Fibroblast of pulmonary artery (primary cell): ENCODE data around the gene MYCBP2.
A peak's percentile ranks its signal among the peaks of the same experiment; 100 is the strongest.

Source experiments
- DNase-seq: peaks from one replicate; pipeline ENCODE4 v3.0.0-alpha.2; 2010; ENCODE audit warnings: low read depth
- H3K4me3 ChIP-seq: replicated peaks from 2 replicates; pipeline ENCODE4 v1.5.1; 2011; ENCODE audit warnings: low read depth, mild to moderate bottlenecking, control low read depth, low read length, moderate library complexity
- CTCF ChIP-seq: IDR thresholded peaks from 2 replicates; pipeline ENCODE4 v1.5.1; 2011; ENCODE audit warnings: mild to moderate bottlenecking, control low read depth, low read length, inconsistent platforms; ENCODE audit errors: missing control alignments

The MYCBP2 gene

GRCh38 chr13:77313923-77314322 lies 13.0 kb downstream of the MYCBP2 start:
- H3K4me3 ChIP-seq, result no peak overlapping the region
- no peak for TF ChIP-seq CTCF
- no peak for DNase-seq

GRCh38 chr13:77312311-77312710 lies 14.6 kb downstream of the MYCBP2 start:
- DNase-seq, result no peak
- TF ChIP-seq CTCF, result no peak
- H3K4me3 ChIP-seq, result no peak overlapping the region

- no peak overlapping the region for H3K4me3 ChIP-seq
- TF ChIP-seq CTCF, result no peak
- no peak for DNase-seq
Measured at GRCh38 chr13:77310579-77311279, 16.2 kb downstream of the MYCBP2 start.

- TF ChIP-seq CTCF, result no peak
- no peak for DNase-seq
- no peak overlapping the region for H3K4me3 ChIP-seq
Measured at GRCh38 chr13:77310161-77310560, 16.7 kb downstream of the MYCBP2 start.

GRCh38 chr13:77309254-77309653 lies 17.6 kb downstream of the MYCBP2 start:
- no peak for TF ChIP-seq CTCF
- no peak overlapping the region for H3K4me3 ChIP-seq
- no peak for DNase-seq

- H3K4me3 ChIP-seq, result no peak overlapping the region
- DNase-seq, result no peak
- TF ChIP-seq CTCF, result no peak
Measured at GRCh38 chr13:77306458-77306857, 20.4 kb downstream of the MYCBP2 start.

- DNase-seq, result peak; percentile 69
- no peak for TF ChIP-seq CTCF
- no peak overlapping the region for H3K4me3 ChIP-seq
Measured at GRCh38 chr13:77305266-77305665, 21.6 kb downstream of the MYCBP2 start.
